Uterus (tissue), 4 donors: ENCODE measurements around the gene SMURF1. TPM values are rescaled to one million over a fixed set of nuclear protein-coding genes. Genes with fewer than 3 reads are reported as not detected.

Experiments used
- DNase-seq, 2 donors: peaks; one replicate each; pipeline ENCODE4 v3.0.0-alpha.2; 2019 to 2020
- H3K27ac ChIP-seq, 2 donors: fragments of 200-600 bp; sonication (generic); 1 replicate in 1 of 2; 2 replicates in 1 of 2; pipeline ENCODE4 v1.5.1; 2016 to 2018
- H3K27me3 ChIP-seq, 2 donors: fragments of 200-600 bp; sonication (generic); one replicate each; pipeline ENCODE4 v1.5.1; 2018 to 2019; ENCODE audit warnings: control low read depth in 1 of 2
- H3K36me3 ChIP-seq, 2 donors: fragments of 200-600 bp; sonication (generic); one replicate each; pipeline ENCODE4 v1.5.1; 2019; ENCODE audit warnings: control low read depth in 1 of 2
- H3K4me1 ChIP-seq, 2 donors: fragments of 200-600 bp; sonication (generic); one replicate each; pipeline ENCODE4 v1.5.1; 2018 to 2019; ENCODE audit warnings: control low read depth in 1 of 2
- H3K4me3 ChIP-seq, 2 donors: fragments of 200-600 bp; sonication (generic); 1 replicate in 1 of 2; 2 replicates in 1 of 2; pipeline ENCODE4 v1.5.1; 2018 to 2019; ENCODE audit warnings: mild to moderate bottlenecking in 1 of 2
- H3K9me3 ChIP-seq, 2 donors: fragments of 200-600 bp; sonication (generic); one replicate each; pipeline ENCODE4 v1.5.1; 2019; ENCODE audit warnings: control low read depth in 1 of 2
- CTCF ChIP-seq, 4 experiments: fragments of 200-600 bp in 2 of 4; fragments of 450-650 bp in 2 of 4; sonication (generic) in 2 of 4; IDR thresholded peaks; one replicate each; pipeline ENCODE4 v1.5.1; 2016 to 2019; ENCODE audit warnings: antibody characterized with exemption in 4 of 4, mild to moderate bottlenecking in 2 of 4, moderate library complexity in 1 of 4
- POLR2A ChIP-seq, 2 donors: fragments of 450-650 bp; IDR thresholded peaks; one replicate each; pipeline ENCODE4 v1.6.1; 2016; ENCODE audit warnings: antibody characterized with exemption in 2 of 2, mild to moderate bottlenecking in 1 of 2, moderate library complexity in 1 of 2
- intact Hi-C: fragments of 100-400 bp; cut with DNase I; formaldehyde crosslinking; loops from one replicate; pipeline ENCODE4 v1.15.1; 2023; ENCODE audit warnings: low total_unique reads
- total RNA-seq, 4 donors: library from RNA; depleted of rRNA in 3 of 4; stranded (reverse); fragments of >200 nt in 3 of 4; gene quantifications; one replicate each; pipeline versions ENCODE4 v1.1.0 to v1.2.4, GENCODE V29; 2014 to 2023
- donor health status: DM: yes; HTN: yes; CAD: no.

Gene SMURF1
- total RNA-seq, 4 donors from 2014 or later = 14.4 to 39.5 (median 26.2) TPM

- Histone ChIP-seq H3K27me3 (no peaks in the 10 kb centered on the region), H3K4me3 (no peak overlapping the region), H3K36me3 (no peaks in the 10 kb centered on the region), H3K4me1 (no peaks in the 10 kb centered on the region), H3K9me3 (no peaks in the 10 kb centered on the region), H3K27ac (no peak overlapping the region)
- no peak for DNase-seq
- TF ChIP-seq CTCF (IDR thresholded peaks at IDR 0.05) (no peak), POLR2A (IDR thresholded peaks at IDR 0.05) (no peak)
- intact Hi-C loops = no loop called here
These were observed 141.1 kb downstream of the SMURF1 start for GRCh38 chr7:99002827-99003212.

GRCh38 chr7:99002148-99002826, 141.6 kb downstream of the SMURF1 start:
- TF ChIP-seq POLR2A (IDR thresholded peaks at IDR 0.05) = no peak
- TF ChIP-seq CTCF (IDR thresholded peaks at IDR 0.05) = no peak
- no peaks in the 10 kb centered on the region for H3K9me3 ChIP-seq
- H3K4me1 ChIP-seq = no peaks in the 10 kb centered on the region
- H3K36me3 ChIP-seq = no peaks in the 10 kb centered on the region
- no peak overlapping the region for H3K4me3 ChIP-seq
- H3K27ac ChIP-seq = no peak overlapping the region
- intact Hi-C loops = no loop called here
- DNase-seq = no peak
- H3K27me3 ChIP-seq = no peaks in the 10 kb centered on the region

GRCh38 chr7:99001482-99002147, 142.3 kb downstream of the SMURF1 start:
- no peaks in the 10 kb centered on the region for H3K36me3 ChIP-seq
- TF ChIP-seq CTCF (IDR thresholded peaks at IDR 0.05) (no peak), POLR2A (IDR thresholded peaks at IDR 0.05) (no peak)
- no peak overlapping the region for H3K27ac ChIP-seq
- no peaks in the 10 kb centered on the region for H3K9me3 ChIP-seq
- H3K4me3 ChIP-seq = no peak overlapping the region
- no peak for DNase-seq
- H3K4me1 ChIP-seq = no peaks in the 10 kb centered on the region
- intact Hi-C loops = no loop called here
- no peaks in the 10 kb centered on the region for H3K27me3 ChIP-seq

- intact Hi-C loops = no loop called here
- no peak for DNase-seq
- no peaks in the 10 kb centered on the region for H3K9me3 ChIP-seq
- no peak overlapping the region for H3K4me3 ChIP-seq
- H3K4me1 ChIP-seq = no peaks in the 10 kb centered on the region
- H3K27me3 ChIP-seq = no peaks in the 10 kb centered on the region
- H3K36me3 ChIP-seq = no peaks in the 10 kb centered on the region
- TF ChIP-seq POLR2A (IDR thresholded peaks at IDR 0.05) (no peak), CTCF (IDR thresholded peaks at IDR 0.05) (no peak)
- no peak overlapping the region for H3K27ac ChIP-seq
These were observed 142.9 kb downstream of the SMURF1 start for GRCh38 chr7:99000904-99001465.

- Histone ChIP-seq H3K4me3 (no peak overlapping the region), H3K27me3 (no peaks in the 10 kb centered on the region), H3K4me1 (no peaks in the 10 kb centered on the region), H3K36me3 (no peaks in the 10 kb centered on the region), H3K9me3 (no peaks in the 10 kb centered on the region), H3K27ac (no peak overlapping the region)
- no peak for TF ChIP-seq POLR2A (IDR thresholded peaks at IDR 0.05)
- no peak for TF ChIP-seq CTCF (IDR thresholded peaks at IDR 0.05)
- intact Hi-C loops = no loop called here
- DNase-seq = no peak
These were observed 143.6 kb downstream of the SMURF1 start for GRCh38 chr7:99000196-99000903.
